Gastroesophageal sphincter (tissue), 3 donors: ENCODE measurements around the gene TEDDM1.

Experiments used
- CTCF ChIP-seq, 4 experiments: fragments of 200-600 bp in 2 of 4; fragments of 450-650 bp in 2 of 4; sonication (generic) in 1 of 4; IDR thresholded peaks; one replicate each; pipeline ENCODE4 v1.5.1; 2017 to 2019; ENCODE audit warnings: antibody characterized with exemption in 4 of 4, mild to moderate bottlenecking in 2 of 4, moderate library complexity in 2 of 4
- POLR2A ChIP-seq, 2 donors: fragments of 450-650 bp; IDR thresholded peaks; one replicate each; pipeline ENCODE4 v1.6.1; 2017; ENCODE audit warnings: antibody characterized with exemption in 2 of 2, mild to moderate bottlenecking in 2 of 2, moderate library complexity in 1 of 2
- POLR2AphosphoS5 ChIP-seq: sonication (generic); formaldehyde crosslinking; IDR thresholded peaks from one replicate; pipeline ENCODE4 v1.6.1; 2017; ENCODE audit warnings: antibody characterized with exemption

- TF ChIP-seq CTCF (IDR thresholded peaks at IDR 0.05) (no peak), POLR2AphosphoS5 (peak; percentile 28), POLR2A (IDR thresholded peaks at IDR 0.05) (peak in 1 of 2 donors; percentile 5)
Measured at GRCh38 chr1:182383037-182383661, 17.3 kb downstream of the TEDDM1 start.
